Panc1 (cell line): ENCODE data around the gene SCG2. TPM values are rescaled to one million over a fixed set of nuclear protein-coding genes. Genes with fewer than 3 reads are reported as not detected.

ENCODE experiments used
- ATAC-seq: fragments of 200-7000 bp; cut with Tn5 transposase; 2 replicates; pipeline ENCODE4 v1.9.1; 2020; ENCODE audit warnings: mild to moderate bottlenecking, moderate library complexity
- BruUV-seq: library from RNA; stranded (reverse); fragments of 400-500 nt; replicated peaks from 2 replicates; lab custom pipeline; 2021; lab: Mats Ljungman, UMichigan
- CTCF ChIA-PET: fragments of 300-600 bp; sonication (Branson Sonifier 250); formaldehyde crosslinking; loops from one replicate; lab custom pipeline; 2022; ENCODE audit warnings: antibody characterized with exemption; lab: Charles Lee
- POLR2A ChIA-PET: fragments of 300-600 bp; sonication (Branson Sonifier 250); formaldehyde crosslinking; loops from one replicate; lab custom pipeline; 2022; ENCODE audit warnings: antibody characterized with exemption; lab: Charles Lee
- DNase-seq: peaks from one replicate; pipeline ENCODE4 v3.0.0-alpha.2; 2010; ENCODE audit warnings: low read depth, low spot score
- H3K27ac ChIP-seq: 2 replicates; pipeline ENCODE4 v1.5.1; 2011; ENCODE audit warnings: mild to moderate bottlenecking, low read length, inconsistent platforms
- H3K27me3 ChIP-seq: fragments of 200-500 bp; sonication (Bioruptor generic); 2 replicates; pipeline ENCODE4 v1.6.0; 2014; ENCODE audit warnings: low read length, inconsistent platforms; ENCODE audit not compliant: control insufficient read depth, insufficient read depth
- H3K36me3 ChIP-seq: fragments of 200-500 bp; sonication (Bioruptor generic); 2 replicates; pipeline ENCODE4 v1.5.1; 2014; ENCODE audit warnings: inconsistent platforms, mild to moderate bottlenecking, low read length, moderate library complexity; ENCODE audit not compliant: control insufficient read depth, insufficient read depth
- H3K4me1 ChIP-seq: 2 replicates; pipeline ENCODE4 v1.5.1; 2011; ENCODE audit warnings: inconsistent platforms, mild to moderate bottlenecking, low read length, moderate library complexity; ENCODE audit not compliant: control insufficient read depth, insufficient read depth
- H3K4me3 ChIP-seq, 2 experiments: 2 replicates each; pipeline ENCODE4 v1.5.1; 2011 to 2012; ENCODE audit warnings: low read depth in 2 of 2, low read length in 2 of 2, mild to moderate bottlenecking in 2 of 2, inconsistent platforms in 1 of 2, moderate library complexity in 1 of 2
- H3K9me3 ChIP-seq: fragments of 200-500 bp; sonication (Bioruptor generic); 2 replicates; pipeline ENCODE4 v1.5.1; 2014; ENCODE audit warnings: low read depth, mild to moderate bottlenecking, inconsistent platforms, low read length, moderate library complexity; ENCODE audit not compliant: control insufficient read depth, insufficient read depth
- CTCF ChIP-seq: fragments of 450-650 bp; IDR thresholded peaks from 2 replicates; pipeline ENCODE4 v1.5.1; 2017; ENCODE audit warnings: mild to moderate bottlenecking
- POLR2AphosphoS5 ChIP-seq: IDR thresholded peaks from 2 replicates; pipeline ENCODE4 v1.6.1; 2012; ENCODE audit warnings: mild to moderate bottlenecking, low read depth, low read length, moderate library complexity
- REST ChIP-seq, 2 experiments: IDR thresholded peaks; 2 replicates each; pipeline ENCODE4 v1.6.1; 2011 to 2012; ENCODE audit warnings: low read depth in 2 of 2, control low read depth in 1 of 2, low read length in 1 of 2, mild to moderate bottlenecking in 1 of 2, moderate library complexity in 1 of 2; ENCODE audit not compliant: insufficient read depth in 1 of 2
- SIN3A ChIP-seq: IDR thresholded peaks from 2 replicates; pipeline ENCODE4 v1.6.1; 2012; ENCODE audit warnings: low read depth, mild to moderate bottlenecking, low read length, moderate library complexity, borderline replicate concordance; ENCODE audit not compliant: insufficient read depth
- TCF7L2 ChIP-seq: IDR thresholded peaks from 2 replicates; pipeline ENCODE4 v1.6.1; 2011; ENCODE audit warnings: mild to moderate bottlenecking, low read depth, low read length, inconsistent platforms
- in situ Hi-C: cut with HindIII; loops from 2 replicates; pipeline ENCODE4 v1.10.0; 2016; ENCODE audit warnings: low sequenced_read_pairs, low pct_unique_long_range_greater_than_20kb
- intact Hi-C: fragments of 100-400 bp; cut with micrococcal nuclease; formaldehyde crosslinking; loops from one replicate; pipeline ENCODE4 v1.10.0; 2022; ENCODE audit not compliant: unreplicated experiment
- total RNA-seq: library from RNA; stranded (reverse); gene quantifications from one replicate; pipeline ENCODE4 v1.2.1, GENCODE V29; 2021; ENCODE audit not compliant: unreplicated experiment

SCG2 gene
- total RNA-seq, 1 experiment from 2014 or later = 1.7 TPM

DNA sequence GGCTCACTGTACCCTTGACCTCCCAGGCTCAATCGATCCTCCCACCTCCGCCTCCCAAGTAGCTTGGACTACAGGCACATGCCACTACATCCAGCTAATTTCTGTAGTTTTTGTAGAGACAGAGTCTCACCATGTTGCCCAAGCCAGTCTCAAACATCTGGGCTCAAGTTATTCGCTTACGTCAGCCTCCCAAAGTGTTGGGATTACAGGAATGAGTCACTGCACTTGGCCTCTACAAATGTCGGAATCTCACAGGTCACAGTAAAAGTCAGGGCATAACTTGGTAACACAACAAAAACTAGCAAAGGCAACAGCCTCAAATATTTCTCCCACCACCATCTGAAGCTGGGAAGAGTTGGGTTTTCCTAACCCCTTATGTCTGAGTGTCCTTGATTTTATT, 25.3 kb downstream of the SCG2 start:
- no peak overlapping the region for H3K4me3 ChIP-seq
- ATAC-seq (no peak), DNase-seq (no peak)
- no peaks in the 10 kb centered on the region for H3K4me1 ChIP-seq
- ChIA-PET CTCF (no interaction called here), POLR2A (no interaction called here)
- no peaks in the 10 kb centered on the region for H3K36me3 ChIP-seq
- in situ Hi-C loops (no loop called here), intact Hi-C loops (no loop called here)
- H3K27me3 ChIP-seq = no peaks in the 10 kb centered on the region
- no peaks in the 10 kb centered on the region for H3K9me3 ChIP-seq
- no TSS peak for BruUV-seq
- no peak overlapping the region for H3K27ac ChIP-seq
- TF ChIP-seq CTCF (no peak), TCF7L2 (no peak), SIN3A (no peak), POLR2AphosphoS5 (no peak), REST (IDR thresholded peaks at IDR 0.05; ENCODE audit: insufficient read depth in 1 of 2, low read depth in 2 of 2, low read length in 1 of 2) (no peak)

- H3K27me3 ChIP-seq = no peaks in the 10 kb centered on the region
- no TSS peak for BruUV-seq
- DNase-seq (no peak), ATAC-seq (no peak)
- ChIA-PET CTCF (no interaction called here), POLR2A (interaction anchor here (0.6 kb wide), 1 partner anchor 71 kb away, joined by 13 read pairs; no protein-coding TSS in a partner anchor)
- no peaks in the 10 kb centered on the region for H3K36me3 ChIP-seq
- no peaks in the 10 kb centered on the region for H3K4me1 ChIP-seq
- TF ChIP-seq CTCF = no peak
- TF ChIP-seq SIN3A = no peak
- no peak for TF ChIP-seq REST (IDR thresholded peaks at IDR 0.05; ENCODE audit: insufficient read depth in 1 of 2, low read depth in 2 of 2, low read length in 1 of 2)
- TF ChIP-seq TCF7L2 = no peak
- no peak for TF ChIP-seq POLR2AphosphoS5
- in situ Hi-C loops = no loop called here
- no peak overlapping the region for H3K4me3 ChIP-seq
- intact Hi-C loops = no loop called here
- H3K9me3 ChIP-seq = no peaks in the 10 kb centered on the region
- no peak overlapping the region for H3K27ac ChIP-seq
Measured at GRCh38 chr2:223570784-223571183, 31.4 kb downstream of the SCG2 start.
